ENCODE data around the gene LILRB4. TPM values are rescaled to one million over a fixed set of nuclear protein-coding genes. Genes with fewer than 3 reads are reported as not detected.

The LILRB4 gene
- total RNA-seq, 1 donor from 2014 or later = not detected

DNA sequence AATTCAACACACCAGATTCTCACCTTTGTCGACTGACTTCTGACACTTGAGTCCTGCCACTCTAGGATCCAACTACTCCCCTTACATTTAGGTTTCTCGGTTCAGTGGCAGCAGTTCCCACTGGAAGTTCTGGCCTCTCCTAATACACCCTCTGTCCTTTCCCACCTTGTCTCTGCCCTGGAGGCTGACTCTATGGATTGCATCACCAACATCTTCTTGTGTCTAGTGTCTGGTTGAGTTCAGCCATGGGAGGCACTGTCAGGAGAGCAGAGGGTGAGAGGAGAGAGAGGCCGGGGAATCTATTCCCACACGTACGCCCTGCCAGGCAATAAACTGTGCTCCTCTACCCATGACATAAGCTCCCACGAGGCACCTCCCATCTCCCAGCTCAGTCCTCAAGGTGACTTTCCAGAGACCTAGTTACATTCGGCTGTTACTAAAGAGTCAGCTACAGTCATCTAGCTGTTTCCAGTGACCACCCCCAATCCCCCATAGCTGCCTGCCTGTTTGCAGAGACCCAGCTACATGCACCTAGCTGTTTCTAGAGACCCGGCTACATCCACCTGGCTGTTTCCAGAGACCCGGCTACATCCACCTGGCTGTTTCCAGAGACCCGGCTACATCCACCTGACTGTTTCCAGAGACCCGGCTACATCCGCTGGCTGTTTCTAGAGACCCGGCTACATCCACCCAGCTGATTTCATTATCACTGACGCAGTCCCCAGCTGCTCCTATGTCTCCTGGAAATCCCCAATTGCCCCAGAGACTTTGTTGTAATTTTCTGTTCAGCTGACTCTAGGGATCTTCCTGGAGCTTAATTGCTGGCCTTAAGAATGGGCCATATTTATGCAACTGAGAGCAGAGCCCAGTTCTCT, 8.1 kb upstream of the LILRB4 start:
- peaks cover 16% of the 10 kb centered on the region for H3K9me3 Mint-ChIP-seq (ENCODE audit: unreplicated experiment)
- peaks cover 3% of the 10 kb centered on the region for H3K9me3 ChIP-seq (ENCODE audit: insufficient read depth, low read depth, low read length)
- H3K4me1 ChIP-seq (ENCODE audit: insufficient read depth, low read length) = no peaks in the 10 kb centered on the region
- no peak overlapping the region for H2AFZ ChIP-seq (ENCODE audit: low read depth, low read length)
- H3K27ac Mint-ChIP-seq (ENCODE audit: unreplicated experiment) = no peak overlapping the region
- H3K27me3 Mint-ChIP-seq (ENCODE audit: low read depth, unreplicated experiment) = no peaks in the 10 kb centered on the region
- no peak overlapping the region for H3K9ac ChIP-seq (ENCODE audit: low read length)
- no peak overlapping the region for H3K4me3 ChIP-seq (ENCODE audit: insufficient read depth, low read depth, low read length)
- DNase-seq (ENCODE audit: low read depth) = no peak
- no peaks in the 10 kb centered on the region for H3K36me3 Mint-ChIP-seq (ENCODE audit: low read depth, unreplicated experiment)
- H3K4me2 ChIP-seq (ENCODE audit: low read length) = no peak overlapping the region
- H3K36me3 ChIP-seq (ENCODE audit: insufficient read depth, low read length) = no peaks in the 10 kb centered on the region
- no peak overlapping the region for H3K27ac ChIP-seq (ENCODE audit: low read depth, low read length)
- FAIRE-seq = no peak
- H3K27me3 ChIP-seq (ENCODE audit: insufficient read depth, low read length) = no peaks in the 10 kb centered on the region
- H3K4me1 Mint-ChIP-seq (ENCODE audit: low read depth, unreplicated experiment) = no peaks in the 10 kb centered on the region
- no peaks in the 10 kb centered on the region for H3K79me2 ChIP-seq (ENCODE audit: insufficient read depth, low read length)
- no peak overlapping the region for H3K4me3 Mint-ChIP-seq (ENCODE audit: unreplicated experiment)
- TF ChIP-seq, protein P1, sequence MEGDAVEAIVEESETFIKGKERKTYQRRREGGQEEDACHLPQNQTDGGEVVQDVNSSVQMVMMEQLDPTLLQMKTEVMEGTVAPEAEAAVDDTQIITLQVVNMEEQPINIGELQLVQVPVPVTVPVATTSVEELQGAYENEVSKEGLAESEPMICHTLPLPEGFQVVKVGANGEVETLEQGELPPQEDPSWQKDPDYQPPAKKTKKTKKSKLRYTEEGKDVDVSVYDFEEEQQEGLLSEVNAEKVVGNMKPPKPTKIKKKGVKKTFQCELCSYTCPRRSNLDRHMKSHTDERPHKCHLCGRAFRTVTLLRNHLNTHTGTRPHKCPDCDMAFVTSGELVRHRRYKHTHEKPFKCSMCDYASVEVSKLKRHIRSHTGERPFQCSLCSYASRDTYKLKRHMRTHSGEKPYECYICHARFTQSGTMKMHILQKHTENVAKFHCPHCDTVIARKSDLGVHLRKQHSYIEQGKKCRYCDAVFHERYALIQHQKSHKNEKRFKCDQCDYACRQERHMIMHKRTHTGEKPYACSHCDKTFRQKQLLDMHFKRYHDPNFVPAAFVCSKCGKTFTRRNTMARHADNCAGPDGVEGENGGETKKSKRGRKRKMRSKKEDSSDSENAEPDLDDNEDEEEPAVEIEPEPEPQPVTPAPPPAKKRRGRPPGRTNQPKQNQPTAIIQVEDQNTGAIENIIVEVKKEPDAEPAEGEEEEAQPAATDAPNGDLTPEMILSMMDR (IDR thresholded peaks at IDR 0.05; ENCODE audit: insufficient read depth, low read depth, low read length) = no peak
- no peak for TF ChIP-seq EZH2 (IDR thresholded peaks at IDR 0.05; ENCODE audit: insufficient read depth, low read length)
- no peaks in the 10 kb centered on the region for H4K20me1 ChIP-seq (ENCODE audit: insufficient read depth, low read length)

DNA sequence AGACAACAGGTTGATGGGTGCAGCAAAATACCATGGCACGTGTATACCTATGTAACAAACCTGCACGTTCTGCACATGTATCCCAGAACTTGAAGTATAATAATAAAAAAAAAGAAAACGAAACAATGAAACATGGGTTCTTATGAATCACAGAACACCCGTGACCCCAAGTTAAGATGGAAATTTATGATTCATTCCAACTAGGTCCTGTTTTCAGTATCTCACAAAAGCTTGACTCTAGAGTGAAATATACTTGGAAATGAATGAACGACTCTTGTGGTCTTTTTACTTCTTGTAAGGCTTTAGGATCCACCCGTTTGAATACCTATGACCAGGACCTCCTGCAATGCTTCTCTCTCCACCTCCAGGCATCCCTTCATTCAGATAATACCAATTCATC, 3.5 kb upstream of the LILRB4 start:
- no peaks in the 10 kb centered on the region for H4K20me1 ChIP-seq (ENCODE audit: insufficient read depth, low read length)
- H3K9me3 Mint-ChIP-seq (ENCODE audit: unreplicated experiment) = peaks cover 23% of the 10 kb centered on the region
- TF ChIP-seq, protein P1 (IDR thresholded peaks at IDR 0.05; ENCODE audit: insufficient read depth, low read depth, low read length) = no peak

DNA sequence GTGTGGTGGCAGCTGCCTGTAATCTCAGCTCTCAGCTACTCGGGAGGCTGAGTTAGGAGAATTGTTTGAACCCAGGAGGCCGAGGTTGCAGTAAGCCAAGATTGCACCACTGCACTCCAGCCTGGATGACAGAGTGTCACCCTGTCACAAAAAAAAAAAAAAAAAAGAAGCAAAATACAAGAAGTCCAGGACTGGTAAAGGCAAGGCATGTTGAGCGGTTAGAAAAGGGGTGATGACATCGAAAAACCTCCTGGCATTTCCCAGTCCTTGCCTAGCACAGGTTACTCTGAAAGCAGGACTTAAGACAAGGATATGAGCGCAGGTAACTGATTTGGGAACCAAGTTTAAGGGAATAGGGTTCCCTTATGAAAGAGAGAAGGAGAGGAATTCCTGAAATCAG, 2.5 kb upstream of the LILRB4 start:
- no peaks in the 10 kb centered on the region for H3K36me3 Mint-ChIP-seq (ENCODE audit: low read depth, unreplicated experiment)
- Histone ChIP-seq H3K4me1 (ENCODE audit: insufficient read depth, low read length) (no peaks in the 10 kb centered on the region), H3K36me3 (ENCODE audit: insufficient read depth, low read length) (no peaks in the 10 kb centered on the region), H3K9me3 (ENCODE audit: insufficient read depth, low read depth, low read length) (peaks cover 7% of the 10 kb centered on the region), H4K20me1 (ENCODE audit: insufficient read depth, low read length) (no peaks in the 10 kb centered on the region), H3K4me2 (ENCODE audit: low read length) (no peak overlapping the region), H3K27me3 (ENCODE audit: insufficient read depth, low read length) (no peaks in the 10 kb centered on the region), H3K4me3 (ENCODE audit: insufficient read depth, low read depth, low read length) (no peak overlapping the region), H3K9ac (ENCODE audit: low read length) (no peak overlapping the region), H3K79me2 (ENCODE audit: insufficient read depth, low read length) (no peaks in the 10 kb centered on the region), H2AFZ (ENCODE audit: low read depth, low read length) (no peak overlapping the region), H3K27ac (ENCODE audit: low read depth, low read length) (no peak overlapping the region)
- DNase-seq (ENCODE audit: low read depth) = no peak
- FAIRE-seq = no peak
- TF ChIP-seq, protein P1 (IDR thresholded peaks at IDR 0.05; ENCODE audit: insufficient read depth, low read depth, low read length) = no peak
- TF ChIP-seq EZH2 (IDR thresholded peaks at IDR 0.05; ENCODE audit: insufficient read depth, low read length) = no peak
- H3K4me1 Mint-ChIP-seq (ENCODE audit: low read depth, unreplicated experiment) = no peaks in the 10 kb centered on the region
- no peak overlapping the region for H3K27ac Mint-ChIP-seq (ENCODE audit: unreplicated experiment)
- H3K4me3 Mint-ChIP-seq (ENCODE audit: unreplicated experiment) = no peak overlapping the region
- no peaks in the 10 kb centered on the region for H3K27me3 Mint-ChIP-seq (ENCODE audit: low read depth, unreplicated experiment)
- peaks cover 21% of the 10 kb centered on the region for H3K9me3 Mint-ChIP-seq (ENCODE audit: unreplicated experiment)

More for the DNA sequence above, 3.5 kb upstream of the LILRB4 start:
- no peaks in the 10 kb centered on the region for H3K36me3 ChIP-seq (ENCODE audit: insufficient read depth, low read length)
- H3K27me3 ChIP-seq (ENCODE audit: insufficient read depth, low read length) = no peaks in the 10 kb centered on the region
- FAIRE-seq (no peak), DNase-seq (ENCODE audit: low read depth) (no peak)
- H3K4me3 ChIP-seq (ENCODE audit: insufficient read depth, low read depth, low read length) = no peak overlapping the region
- H3K27ac ChIP-seq (ENCODE audit: low read depth, low read length) = no peak overlapping the region
- H2AFZ ChIP-seq (ENCODE audit: low read depth, low read length) = no peak overlapping the region
- H3K36me3 Mint-ChIP-seq (ENCODE audit: low read depth, unreplicated experiment) = no peaks in the 10 kb centered on the region
- H3K4me2 ChIP-seq (ENCODE audit: low read length) = no peak overlapping the region
- H3K9me3 ChIP-seq (ENCODE audit: insufficient read depth, low read depth, low read length) = peaks cover 7% of the 10 kb centered on the region
- H3K4me3 Mint-ChIP-seq (ENCODE audit: unreplicated experiment) = no peak overlapping the region
- no peak overlapping the region for H3K9ac ChIP-seq (ENCODE audit: low read length)
- H3K4me1 Mint-ChIP-seq (ENCODE audit: low read depth, unreplicated experiment) = no peaks in the 10 kb centered on the region
- H3K79me2 ChIP-seq (ENCODE audit: insufficient read depth, low read length) = no peaks in the 10 kb centered on the region
- no peaks in the 10 kb centered on the region for H3K4me1 ChIP-seq (ENCODE audit: insufficient read depth, low read length)
- no peaks in the 10 kb centered on the region for H3K27me3 Mint-ChIP-seq (ENCODE audit: low read depth, unreplicated experiment)
- H3K27ac Mint-ChIP-seq (ENCODE audit: unreplicated experiment) = no peak overlapping the region

Data from astrocyte (in vitro differentiated cells and primary cell).